ENCODE results near the gene CEP170.
"Not testable (repeated sequence)": the region's sequence is repeated elsewhere in the genome, so short reads cannot be mapped to it uniquely, and the experiment has no call there.

CEP170 gene

DNA sequence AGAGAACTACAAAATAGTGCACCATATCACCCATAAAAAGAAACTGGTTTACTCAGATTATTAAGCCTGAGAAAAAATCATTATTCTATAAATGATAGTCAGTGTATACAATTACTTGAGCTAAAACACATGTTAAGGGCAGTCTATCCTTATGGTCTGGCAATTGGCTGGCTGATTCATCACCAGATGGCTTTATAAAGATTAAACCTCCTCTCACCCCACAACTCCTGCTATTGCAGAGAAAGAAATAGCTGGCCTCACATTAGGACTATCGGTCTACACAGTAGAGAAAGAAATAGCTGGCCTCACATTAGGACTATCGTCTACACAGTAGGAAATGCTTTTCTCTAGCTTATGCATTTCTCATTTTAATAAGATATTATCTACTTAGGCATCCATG lies 21.2 kb downstream of the CEP170 start:
- DNase-seq (ENCODE audit: low spot score): no peak

DNA sequence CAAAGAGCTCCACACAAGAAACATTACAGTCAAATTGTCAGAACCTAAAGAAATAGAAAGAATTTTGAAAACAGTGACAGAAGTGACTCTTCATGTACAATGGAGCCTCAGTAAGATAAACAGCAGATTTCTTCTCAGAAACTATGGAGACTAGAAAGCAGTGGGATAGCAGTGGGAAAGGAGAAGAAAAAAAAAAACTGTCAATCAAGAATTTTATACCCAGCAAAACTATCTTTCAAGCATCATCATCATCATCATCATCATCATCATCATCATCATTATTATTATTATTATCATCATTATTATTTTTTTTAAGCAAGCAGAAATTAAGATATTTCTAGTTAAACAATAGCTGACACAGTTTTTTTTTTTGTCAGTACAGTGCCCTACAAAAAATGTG lies 24.2 kb downstream of the CEP170 start:
- DNase-seq (ENCODE audit: low spot score): no peak

DNA sequence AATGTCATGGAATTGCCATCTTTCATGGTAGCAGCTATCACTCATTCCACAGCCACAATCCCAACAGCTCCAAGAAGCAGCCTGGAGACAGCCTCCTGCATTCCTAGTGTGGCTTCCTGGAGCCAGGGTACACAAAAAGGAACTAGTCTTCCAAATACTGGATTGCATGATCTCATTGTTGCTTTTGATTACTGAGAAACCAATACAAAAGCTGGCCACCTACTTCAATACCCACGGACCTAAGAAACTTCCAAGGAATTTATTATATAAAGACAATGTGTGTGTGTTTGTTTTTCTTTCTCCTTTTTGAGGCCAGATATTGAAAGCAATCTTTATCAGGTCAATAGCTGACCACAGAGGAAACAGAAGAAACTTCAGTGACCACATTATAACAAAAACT lies 25.6 kb downstream of the CEP170 start:
- no peak for DNase-seq (ENCODE audit: low spot score)

DNA sequence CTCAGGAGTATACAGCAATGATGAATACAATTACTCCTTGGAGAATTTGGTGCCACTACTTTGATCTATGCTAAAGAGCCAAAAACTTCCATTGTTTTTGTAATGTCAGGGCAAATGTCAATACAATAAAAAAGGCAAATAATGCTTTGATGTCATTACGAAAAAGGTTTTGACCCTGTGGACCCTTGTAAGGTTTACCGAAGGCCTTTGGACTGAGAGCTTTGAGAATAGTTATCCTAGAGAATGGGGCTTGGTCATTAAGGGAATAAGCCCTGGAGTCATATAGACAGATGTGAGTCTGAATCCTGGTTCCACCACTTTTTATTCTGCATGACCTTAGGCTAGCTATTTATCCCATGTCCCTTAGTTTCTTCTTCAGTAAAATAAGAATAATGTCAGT lies 27.5 kb downstream of the CEP170 start:
- no peak for DNase-seq (ENCODE audit: low spot score)

DNA sequence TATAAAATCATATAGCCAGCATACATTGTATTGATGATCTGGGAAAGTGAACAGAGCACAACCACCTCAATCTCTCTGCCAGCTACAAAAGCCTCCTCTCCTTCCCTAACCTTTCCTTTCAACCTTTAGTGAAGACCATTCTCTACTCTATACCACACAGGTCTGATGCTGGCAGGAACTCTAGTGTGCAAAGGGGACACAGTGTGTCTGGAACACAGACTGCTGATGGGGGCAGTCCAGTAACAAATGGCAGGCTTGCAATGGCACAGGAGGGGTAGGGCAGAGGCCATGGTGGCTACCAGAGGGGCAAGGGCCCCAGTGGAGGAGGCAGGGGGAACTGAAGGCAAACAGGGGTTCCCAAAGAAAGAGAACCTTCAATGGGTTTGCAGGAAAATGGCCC lies 37.0 kb downstream of the CEP170 start:
- no peak for DNase-seq (ENCODE audit: low spot score)

DNA sequence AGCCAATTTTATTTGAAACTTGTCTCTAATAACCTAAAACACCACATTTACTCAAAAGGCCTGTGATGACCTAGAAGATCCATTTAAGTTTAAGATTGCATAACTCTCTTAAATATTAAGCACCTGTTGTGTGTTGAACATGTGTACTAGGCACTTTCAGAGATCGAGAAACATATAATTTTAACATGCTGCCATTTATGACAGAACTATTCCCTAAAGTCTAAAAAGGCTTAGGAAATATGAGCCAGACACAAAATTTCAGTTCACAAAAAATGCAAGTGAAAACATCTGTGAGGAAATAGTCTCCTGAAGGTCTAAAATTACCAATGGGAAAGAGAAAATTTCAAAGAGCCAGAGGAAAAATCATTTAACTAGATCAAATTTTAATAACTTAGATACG lies 37.7 kb downstream of the CEP170 start:
- DNase-seq (ENCODE audit: low spot score): no peak

DNA sequence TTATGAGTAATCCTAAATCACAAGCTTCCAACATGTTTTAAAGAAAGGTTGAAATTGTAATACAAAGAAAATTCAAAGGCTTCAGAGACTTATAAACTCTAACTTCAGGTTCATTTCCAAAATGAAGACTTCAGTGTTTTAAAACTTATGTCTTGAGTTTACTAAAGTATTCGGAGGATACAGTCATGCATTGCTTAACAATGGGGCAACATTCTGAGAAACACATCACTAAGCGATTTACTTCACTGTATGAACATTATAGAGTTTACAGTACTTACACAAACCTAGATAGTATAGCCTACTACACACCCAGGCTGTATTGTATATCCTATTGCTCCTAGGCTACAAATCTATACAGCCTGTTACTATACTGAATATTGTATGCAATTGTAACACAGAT lies 38.3 kb downstream of the CEP170 start:
- DNase-seq (ENCODE audit: low spot score): no peak

DNA sequence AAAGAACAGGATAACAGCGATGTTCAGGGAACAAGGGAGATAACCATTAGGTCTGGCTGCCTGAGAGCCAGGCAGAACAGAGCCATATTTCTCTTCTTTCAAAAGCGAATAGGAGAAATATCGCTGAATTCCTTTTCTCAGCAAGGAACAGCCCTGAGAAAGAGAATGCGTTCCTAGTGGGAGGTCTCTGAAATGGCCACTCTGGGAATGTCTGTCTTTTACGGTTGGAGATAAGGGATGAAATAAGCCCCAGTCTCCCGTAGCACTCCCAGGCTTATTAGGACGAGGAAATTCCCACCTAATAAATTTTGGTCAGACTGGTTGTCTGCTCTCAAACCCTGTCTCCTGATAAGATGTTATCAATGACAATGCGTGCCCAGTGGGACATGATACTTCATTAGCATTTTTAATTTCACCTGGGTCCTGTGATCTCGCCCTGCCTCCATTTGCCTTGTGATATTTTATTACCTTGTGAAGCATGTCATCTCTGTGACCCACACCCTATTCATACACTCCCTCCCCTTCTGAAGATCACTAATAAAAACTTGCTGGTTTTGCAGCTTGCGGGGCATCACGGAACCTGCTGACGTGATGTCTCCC lies 39.7 kb downstream of the CEP170 start:
- DNase-seq (ENCODE audit: low spot score): not testable (repeated sequence)

DNA sequence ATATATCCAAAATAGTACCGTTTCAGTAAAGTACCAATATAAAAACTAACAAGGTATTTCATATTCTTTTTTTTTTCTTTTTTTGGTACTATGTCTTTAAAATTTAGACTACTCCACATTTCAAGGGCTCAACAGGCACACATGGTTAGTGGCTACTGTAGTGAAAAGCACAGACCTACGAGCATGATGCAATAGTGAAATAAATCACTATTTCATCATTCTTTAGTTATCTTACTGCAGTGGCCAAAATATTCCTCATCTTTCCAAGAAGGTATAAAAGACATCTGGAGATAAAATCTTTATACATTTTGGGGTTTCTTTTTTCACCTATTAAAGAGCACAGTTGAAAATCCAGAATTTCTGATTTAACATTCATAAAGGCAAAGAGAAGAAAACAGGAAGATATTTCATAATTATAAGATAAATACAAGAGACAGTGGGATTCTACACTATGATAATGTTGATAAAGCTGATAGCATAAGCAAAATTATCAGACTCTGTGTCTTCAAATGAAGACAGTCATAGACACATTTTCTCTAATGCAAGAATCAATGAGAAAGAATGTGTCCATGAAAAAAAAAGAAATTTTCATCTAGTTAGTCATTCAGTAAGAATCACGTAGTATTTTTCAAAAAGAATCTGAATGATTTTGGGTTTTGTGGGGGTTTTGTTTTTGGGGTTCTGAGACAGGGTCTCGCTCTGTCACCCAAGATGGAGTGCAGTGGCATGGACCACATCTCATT lies 41.9 kb downstream of the CEP170 start:
- no peak for DNase-seq (ENCODE audit: low spot score)

DNA sequence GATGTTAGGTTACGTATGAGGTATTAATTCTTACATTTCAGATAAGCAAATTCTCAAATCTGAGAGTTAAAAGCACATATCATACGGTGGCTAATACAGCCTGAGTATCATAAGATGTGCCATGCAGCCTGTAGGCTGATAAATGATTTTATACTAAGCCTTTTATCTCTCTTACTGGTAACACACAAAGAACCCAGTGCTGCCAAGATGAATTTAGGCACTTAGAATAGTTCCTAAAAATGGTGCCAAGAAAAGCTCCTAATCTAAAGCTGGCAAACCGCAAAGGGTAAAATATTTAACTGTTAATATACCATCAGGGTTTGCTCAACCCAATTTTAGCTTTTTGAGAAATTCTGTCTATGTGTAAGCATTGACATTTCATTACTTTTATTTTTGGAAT lies 43.1 kb downstream of the CEP170 start:
- not testable (repeated sequence) for DNase-seq (ENCODE audit: low spot score)

DNA sequence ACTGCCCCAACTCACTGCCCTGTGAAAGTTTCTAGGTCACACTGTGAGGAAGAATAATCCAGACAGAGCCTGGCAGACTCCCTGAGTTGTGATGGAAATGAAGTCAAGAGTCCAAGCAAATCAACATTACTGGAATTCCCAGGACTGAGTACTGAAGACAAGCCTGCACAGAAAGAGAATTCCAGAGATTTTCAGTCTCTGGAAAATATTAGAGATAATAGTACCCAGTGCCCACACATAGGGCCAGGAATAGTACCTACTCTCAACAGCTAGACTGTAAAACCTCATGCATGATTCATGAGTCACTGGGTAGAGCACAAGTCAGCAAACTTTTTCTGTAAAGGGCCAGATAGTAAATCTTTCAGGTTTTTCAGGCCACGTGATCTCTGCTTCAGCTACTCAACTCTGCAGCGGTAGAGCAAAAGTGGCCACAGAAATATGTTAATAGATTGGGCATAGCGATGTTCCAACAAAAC lies 50.0 kb downstream of the CEP170 start:
- DNase-seq (ENCODE audit: low spot score): not testable (repeated sequence)

DNA sequence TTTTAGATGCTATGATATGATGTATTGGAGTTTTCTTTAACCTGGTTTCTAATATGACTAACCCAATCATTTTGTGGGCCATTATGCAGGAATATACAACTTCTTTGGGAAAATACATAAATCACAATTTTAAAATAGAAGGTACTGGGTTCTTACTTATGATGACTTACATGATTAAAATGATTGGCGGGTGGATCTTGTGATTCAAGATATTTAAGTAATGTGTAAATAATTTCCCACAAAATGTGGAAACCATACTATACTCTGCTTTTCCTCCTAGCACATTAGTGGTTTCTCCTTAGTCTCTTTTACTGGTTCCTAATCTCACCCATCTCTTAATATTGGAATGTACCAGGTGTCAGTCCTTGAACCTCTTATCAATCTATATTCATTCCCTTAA lies 50.7 kb downstream of the CEP170 start:
- DNase-seq (ENCODE audit: low spot score): not testable (repeated sequence)

DNA sequence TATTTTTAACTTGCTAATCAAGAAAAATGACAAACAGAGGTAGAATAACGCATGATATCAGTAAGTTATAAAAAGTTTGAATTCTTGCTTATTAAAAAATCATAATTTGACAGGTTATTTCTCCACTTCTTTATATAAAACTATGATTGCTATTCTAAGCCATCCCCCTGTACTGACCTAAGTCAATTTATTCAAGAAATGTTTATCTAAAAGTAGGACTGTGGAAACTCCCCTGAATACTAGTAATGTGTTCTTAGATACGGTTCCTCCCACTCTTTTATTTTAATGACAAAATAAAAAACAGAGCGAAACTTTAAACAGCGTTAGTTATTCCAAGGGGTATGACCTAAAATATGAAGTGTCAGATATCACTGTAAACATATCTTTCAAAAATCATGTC lies 51.9 kb downstream of the CEP170 start:
- not testable (repeated sequence) for DNase-seq (ENCODE audit: low spot score)

DNA sequence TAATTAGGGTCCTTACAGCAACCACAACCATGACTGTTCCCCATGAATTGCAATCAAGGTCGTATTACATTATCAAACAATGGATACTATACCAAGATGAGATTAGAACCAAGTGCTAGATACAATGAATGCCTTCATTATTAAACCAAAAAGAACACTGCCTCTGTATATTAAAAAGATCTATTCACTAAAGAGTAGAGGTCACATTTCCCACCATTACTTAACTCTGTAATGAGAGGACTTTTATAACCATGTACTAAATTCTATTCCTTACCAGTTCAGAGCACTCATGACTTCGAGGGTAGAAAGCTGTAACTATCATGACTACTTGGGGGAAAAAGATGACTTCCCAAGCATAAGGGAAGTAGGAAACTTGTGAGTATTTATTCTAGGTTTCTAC lies 53.8 kb downstream of the CEP170 start:
- not testable (repeated sequence) for DNase-seq (ENCODE audit: low spot score)

DNA sequence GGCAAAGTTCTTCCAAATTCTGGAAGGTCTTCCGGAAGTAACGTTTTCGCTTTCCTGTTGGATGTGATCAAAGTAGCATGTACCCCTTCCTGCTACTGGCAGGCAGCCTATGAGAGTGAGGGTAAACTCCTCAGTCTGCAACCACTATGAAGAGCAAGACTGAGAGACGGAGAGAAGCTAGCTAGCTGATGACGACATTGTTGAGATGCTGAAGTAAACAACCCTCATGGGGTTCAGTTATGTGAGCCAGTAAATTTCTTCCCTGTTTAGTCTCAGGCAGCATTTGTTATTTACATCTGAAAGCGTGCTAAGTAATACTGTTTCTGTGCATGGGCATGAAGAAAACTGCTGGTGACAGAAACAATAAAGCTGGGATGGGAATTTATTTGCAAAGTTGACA lies 57.6 kb downstream of the CEP170 start:
- DNase-seq (ENCODE audit: low spot score): not testable (repeated sequence)

DNA sequence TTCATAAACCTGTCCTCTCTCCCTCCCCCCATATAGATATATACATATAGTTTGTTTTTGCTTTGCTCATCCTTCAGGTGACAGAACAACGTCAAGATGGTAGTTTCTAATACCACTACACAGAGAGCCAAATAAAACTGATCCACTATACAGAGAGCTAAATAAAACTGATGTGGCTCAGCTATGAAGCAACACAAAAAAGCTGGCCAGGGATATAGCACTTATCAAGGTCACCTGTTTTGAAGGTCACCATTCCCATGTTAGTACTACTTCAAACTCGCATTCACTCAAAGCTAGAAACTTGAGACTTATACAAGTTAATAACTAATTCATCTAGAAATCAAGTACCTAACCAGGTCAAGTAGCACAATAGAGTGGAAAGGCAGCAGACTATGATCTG lies 61.8 kb downstream of the CEP170 start:
- DNase-seq (ENCODE audit: low spot score): not testable (repeated sequence)

DNA sequence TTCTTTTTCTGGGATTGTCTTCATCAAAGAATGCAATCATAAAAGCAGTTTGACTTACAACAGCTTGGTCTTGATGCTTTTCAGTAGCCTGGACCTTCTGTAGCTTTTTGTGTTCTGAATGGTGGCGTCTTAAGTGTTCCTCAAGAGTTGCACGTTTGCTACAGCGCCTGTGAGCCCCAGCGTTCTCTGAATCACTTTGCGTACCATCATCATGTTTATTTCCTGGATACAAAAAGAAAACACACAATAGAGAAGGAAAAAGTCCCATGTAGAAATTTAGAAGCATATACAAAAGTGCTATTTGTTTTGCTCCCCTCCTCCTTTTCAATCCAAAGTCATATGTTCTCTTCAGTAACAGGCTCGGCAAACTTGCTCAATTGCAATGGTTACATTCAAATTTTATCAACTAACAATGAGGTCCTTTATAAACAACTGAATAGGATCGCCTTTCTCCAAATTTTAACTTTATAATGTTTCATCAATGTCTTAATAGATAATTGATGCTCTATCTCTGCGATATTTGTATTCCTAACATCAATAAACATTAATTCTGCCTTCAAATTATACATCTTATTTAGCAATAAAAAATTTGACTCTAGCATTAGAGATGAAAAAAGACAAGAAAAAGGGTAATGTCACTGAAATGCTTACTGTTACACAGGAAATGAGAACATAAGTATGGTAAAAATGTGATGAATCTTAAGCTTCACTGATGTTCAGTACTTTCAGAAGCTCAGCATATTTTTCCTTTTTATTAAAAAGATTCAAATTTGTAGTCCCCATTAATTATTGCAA lies 68.7 kb downstream of the CEP170 start:
- not testable (repeated sequence) for DNase-seq (ENCODE audit: low spot score)

DNA sequence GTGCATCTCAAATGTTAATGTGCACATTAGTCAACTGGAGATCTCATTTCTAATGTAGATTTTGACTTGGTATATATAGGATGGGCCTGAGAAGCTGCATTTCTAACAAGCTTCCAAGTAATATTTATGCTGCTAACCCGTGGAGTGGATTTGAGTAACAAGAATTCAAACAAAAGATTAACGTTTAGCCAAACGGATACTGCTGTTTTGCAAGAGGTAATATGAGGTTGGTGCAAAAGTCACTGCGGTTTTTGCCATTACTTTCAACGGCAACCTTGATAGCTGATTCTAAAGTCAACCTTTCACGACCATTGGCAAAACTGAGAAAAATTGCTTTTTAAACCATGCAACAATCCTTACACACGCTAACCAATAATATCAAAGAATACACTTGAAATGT lies 70.3 kb downstream of the CEP170 start:
- not testable (repeated sequence) for DNase-seq (ENCODE audit: low spot score)

DNA sequence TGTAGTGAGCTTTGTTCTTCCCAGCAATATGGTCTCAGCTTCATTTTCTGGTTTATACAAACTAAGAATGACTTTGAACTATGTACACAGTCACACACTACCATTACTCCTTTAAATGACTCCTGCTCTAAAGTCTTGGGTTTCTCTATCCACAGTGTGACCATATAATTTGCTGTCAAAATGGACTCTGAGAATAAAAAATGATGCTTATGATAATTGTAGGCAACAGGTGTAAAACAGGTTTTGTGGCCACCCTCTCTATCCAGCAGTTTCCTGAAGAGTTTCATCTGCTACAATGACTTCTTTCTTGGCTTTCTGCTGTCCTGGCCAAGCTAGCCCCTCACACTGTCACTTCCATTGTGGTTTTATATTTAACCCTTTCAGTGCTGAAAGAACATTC lies 71.4 kb downstream of the CEP170 start:
- DNase-seq (ENCODE audit: low spot score): not testable (repeated sequence)

DNA sequence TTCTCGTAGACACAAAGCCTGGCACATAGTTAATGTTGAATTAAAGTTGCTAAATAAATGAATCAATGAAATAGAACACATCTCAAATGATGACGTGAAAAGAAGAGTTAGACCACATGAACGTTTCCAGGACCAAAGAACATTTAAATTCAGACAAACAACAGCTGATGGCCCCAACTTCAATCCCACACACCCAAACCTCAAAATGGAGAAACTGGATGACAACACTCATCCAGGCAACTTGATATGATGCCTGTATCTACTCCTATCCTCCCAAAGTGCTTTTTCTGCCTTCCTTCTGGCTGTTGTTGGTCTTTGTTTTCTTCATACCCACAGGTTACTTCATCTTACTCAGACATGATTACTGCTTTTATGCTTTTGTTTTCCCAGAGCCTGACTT lies 71.9 kb downstream of the CEP170 start:
- not testable (repeated sequence) for DNase-seq (ENCODE audit: low spot score)

DNA sequence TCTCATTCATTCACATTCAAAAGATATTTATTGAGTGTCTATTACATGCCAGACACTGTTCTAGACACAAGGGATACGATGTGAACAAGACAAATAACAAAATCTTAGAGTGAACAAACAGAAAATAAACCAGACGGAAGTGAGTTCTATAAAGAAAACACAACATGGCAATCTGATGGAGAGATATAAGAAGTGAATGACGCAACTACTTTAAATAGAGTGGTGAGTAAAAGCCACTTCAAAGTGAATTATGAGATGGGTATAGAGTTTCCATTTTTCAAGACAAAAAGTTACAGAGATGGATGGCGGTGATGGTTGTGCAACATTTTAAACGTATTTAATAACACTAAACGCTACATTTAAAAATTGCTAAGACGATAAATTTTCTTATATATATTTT lies 75.4 kb downstream of the CEP170 start:
- no peak for DNase-seq (ENCODE audit: low spot score)

DNA sequence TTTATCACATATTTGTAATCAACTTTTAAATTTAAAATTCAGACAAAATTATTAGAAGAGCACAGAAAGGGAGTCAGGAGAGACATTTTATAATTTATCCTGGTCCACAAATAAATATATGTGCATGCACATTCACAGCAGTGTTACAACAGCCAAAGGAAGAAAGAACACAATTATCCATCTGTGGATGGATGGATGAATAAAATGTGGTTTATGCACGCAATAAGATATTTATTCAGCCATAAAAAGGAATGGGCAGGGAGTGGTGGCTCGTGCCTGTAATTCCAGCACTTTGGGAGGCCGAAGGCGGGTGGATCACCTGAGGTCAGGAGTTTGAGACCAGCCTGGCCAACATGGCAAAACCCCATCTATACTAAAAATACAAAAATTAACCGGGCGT lies 77.3 kb downstream of the CEP170 start:
- not testable (repeated sequence) for DNase-seq (ENCODE audit: low spot score)
